ENCODE results near the gene MRPL34. TPM values are rescaled to one million over a fixed set of nuclear protein-coding genes. Genes with fewer than 3 reads are reported as not detected.
A peak's percentile ranks its signal among the peaks of the same experiment; 100 is the strongest.

The MRPL34 gene
- total and polyA plus RNA-seq, 10 donors: 37.5 to 153 (median 74.7) TPM

DNA sequence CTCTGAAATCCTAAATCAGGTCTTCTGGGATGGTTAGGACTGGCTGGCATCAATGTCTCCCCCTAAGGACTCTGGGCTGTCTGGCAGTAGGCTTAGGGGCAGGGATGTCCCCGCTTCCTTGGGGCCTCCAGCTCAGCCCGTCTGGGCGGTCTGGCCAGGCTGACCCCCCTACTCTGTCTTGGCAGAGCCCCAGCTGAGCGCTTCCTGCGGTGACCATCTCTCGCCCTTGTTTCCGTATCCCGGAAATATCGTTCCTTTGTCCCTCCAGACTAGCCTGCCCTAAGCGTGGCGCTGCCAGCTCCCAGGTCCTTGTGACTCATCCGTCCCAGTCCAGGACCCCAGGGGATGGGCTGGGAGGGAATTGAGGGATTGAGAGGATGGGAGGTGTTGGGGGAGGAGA lies 43.0 kb downstream of the MRPL34 start:
- Histone ChIP-seq H3K27me3 (replicated peaks in 1 of 7) (peaks cover 0 to 61% (median 3%) of the 10 kb centered on the region in 7 donors), H3K4me1 (peaks cover 13 to 77% (median 59%) of the 10 kb centered on the region in 6 donors), H3K27ac (peak overlapping the region; percentile 35 to 75 (median 56)), H3K9me3 (no peaks in the 10 kb centered on the region), H3K36me3 (peaks cover 0 to 14% (median 0%) of the 10 kb centered on the region in 6 donors), H3K4me3 (no peak overlapping the region)
- 2 to 12% (median 9%) methylated on average over 12 of the region's 12 CpGs for WGBS, 5 donors
- intact Hi-C loops (cut with DNase I; ENCODE audit: low total_unique reads): loop anchor here (5.0 kb wide), 1 partner anchor 39 kb away; no protein-coding TSS in a partner anchor
- DNase-seq: peak; percentile 85
- TF ChIP-seq POLR2AphosphoS5 (IDR thresholded peaks at IDR 0.05): peak; percentile 81 to 91 (median 88)
- TF ChIP-seq, protein P1, sequence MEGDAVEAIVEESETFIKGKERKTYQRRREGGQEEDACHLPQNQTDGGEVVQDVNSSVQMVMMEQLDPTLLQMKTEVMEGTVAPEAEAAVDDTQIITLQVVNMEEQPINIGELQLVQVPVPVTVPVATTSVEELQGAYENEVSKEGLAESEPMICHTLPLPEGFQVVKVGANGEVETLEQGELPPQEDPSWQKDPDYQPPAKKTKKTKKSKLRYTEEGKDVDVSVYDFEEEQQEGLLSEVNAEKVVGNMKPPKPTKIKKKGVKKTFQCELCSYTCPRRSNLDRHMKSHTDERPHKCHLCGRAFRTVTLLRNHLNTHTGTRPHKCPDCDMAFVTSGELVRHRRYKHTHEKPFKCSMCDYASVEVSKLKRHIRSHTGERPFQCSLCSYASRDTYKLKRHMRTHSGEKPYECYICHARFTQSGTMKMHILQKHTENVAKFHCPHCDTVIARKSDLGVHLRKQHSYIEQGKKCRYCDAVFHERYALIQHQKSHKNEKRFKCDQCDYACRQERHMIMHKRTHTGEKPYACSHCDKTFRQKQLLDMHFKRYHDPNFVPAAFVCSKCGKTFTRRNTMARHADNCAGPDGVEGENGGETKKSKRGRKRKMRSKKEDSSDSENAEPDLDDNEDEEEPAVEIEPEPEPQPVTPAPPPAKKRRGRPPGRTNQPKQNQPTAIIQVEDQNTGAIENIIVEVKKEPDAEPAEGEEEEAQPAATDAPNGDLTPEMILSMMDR (IDR thresholded peaks at IDR 0.05 in 8 of 11, conservative IDR thresholded peaks at IDR 0.05 in 3 of 11): no peak

DNA sequence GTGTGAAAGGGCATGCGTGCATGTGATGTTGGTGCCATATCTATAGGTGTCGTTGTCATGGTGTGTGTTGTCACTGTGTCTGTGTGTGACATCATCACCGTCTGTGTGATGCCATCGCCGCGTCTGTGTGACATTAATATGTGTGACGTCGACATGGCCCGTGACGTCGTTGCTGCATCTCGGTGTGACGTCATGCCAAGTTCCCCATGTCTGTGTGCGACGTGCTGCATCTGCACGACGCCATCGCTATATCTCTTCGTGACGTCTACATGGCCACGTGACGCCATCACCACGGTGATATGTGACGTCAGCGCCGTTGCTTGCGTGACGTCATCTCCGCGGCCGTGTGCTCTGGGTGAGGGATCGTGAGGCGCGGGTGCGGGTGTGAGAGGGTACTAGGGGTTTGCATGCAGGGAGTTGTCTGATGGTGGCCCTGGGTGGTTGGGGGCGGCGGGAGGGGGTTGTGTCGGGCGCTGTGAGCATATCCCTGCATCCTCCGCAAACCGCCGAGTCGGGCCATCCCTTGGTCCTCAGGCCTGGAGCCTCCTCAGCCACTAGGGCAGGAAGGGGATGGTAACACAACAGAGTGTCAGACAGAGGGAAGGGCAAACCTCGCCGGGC lies 46.3 kb downstream of the MRPL34 start:
- intact Hi-C loops (cut with DNase I; ENCODE audit: low total_unique reads): no loop called here
- 80 to 90% (median 84%) methylated on average over 35 to 45 of the region's 45 CpGs for WGBS, 5 donors
- no peak for DNase-seq
- TF ChIP-seq POLR2A (IDR thresholded peaks at IDR 0.05): no peak
- TF ChIP-seq POLR2AphosphoS5 (IDR thresholded peaks at IDR 0.05): peak; percentile 30 to 79 (median 72)
- H3K27me3 ChIP-seq (replicated peaks in 1 of 7): peaks cover 0 to 54% (median 3%) of the 10 kb centered on the region in 7 donors
- no peaks in the 10 kb centered on the region for H3K9me3 ChIP-seq
- H3K4me3 ChIP-seq: no peak overlapping the region
- H3K36me3 ChIP-seq: peaks cover 0 to 32% (median 0%) of the 10 kb centered on the region in 6 donors
- H3K27ac ChIP-seq: peak overlapping the region in 5 of 8 donors; percentile 48 to 70 (median 67)
- peaks cover 9 to 77% (median 53%) of the 10 kb centered on the region in 6 donors for H3K4me1 ChIP-seq

DNA sequence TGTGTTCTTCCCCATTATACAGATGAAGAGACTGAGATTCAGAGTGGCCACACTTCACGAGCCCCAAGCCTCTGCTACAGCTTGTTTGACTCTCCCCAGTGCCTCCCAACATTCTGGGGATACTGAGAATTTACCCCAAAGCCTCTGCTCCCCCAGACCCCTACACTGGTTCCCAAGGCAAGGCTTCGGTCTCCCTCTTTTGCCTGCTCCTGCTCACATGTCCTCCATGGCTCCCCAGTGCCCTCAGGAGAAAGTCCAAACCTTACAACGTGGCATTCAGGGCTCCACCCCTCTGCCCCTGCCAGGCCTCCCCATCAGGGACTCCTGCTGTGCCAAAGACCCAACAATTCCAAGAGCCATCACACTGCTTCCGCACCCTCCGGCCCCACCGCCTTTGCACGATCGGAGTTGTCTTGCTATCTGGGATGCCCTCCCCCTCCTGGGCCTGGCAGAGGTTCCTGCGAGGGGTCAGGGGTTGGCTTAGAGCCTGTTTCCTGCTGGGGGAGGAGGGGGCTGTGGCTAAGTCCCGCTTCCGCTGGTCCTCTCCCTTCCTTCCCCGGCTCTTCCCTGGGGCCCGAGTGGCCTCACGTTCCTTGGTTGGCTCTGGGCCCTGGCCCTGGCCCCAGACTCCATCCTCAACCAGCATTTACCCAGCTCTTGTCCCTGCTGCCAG lies 47.1 kb downstream of the MRPL34 start:
- Histone ChIP-seq H3K4me1 (peaks cover 9 to 75% (median 51%) of the 10 kb centered on the region in 6 donors), H3K27ac (peak overlapping the region in 7 of 8 donors; percentile 4 to 70 (median 65)), H3K4me3 (no peak overlapping the region), H3K36me3 (peaks cover 0 to 33% (median 0%) of the 10 kb centered on the region in 6 donors), H3K27me3 (replicated peaks in 1 of 7) (peaks cover 0 to 46% (median 3%) of the 10 kb centered on the region in 7 donors), H3K9me3 (no peaks in the 10 kb centered on the region)
- TF ChIP-seq POLR2AphosphoS5 (IDR thresholded peaks at IDR 0.05): peak; percentile 88 to 93 (median 88)
- TF ChIP-seq, protein P1 (IDR thresholded peaks at IDR 0.05 in 8 of 11, conservative IDR thresholded peaks at IDR 0.05 in 3 of 11): no peak
- no peak for TF ChIP-seq POLR2A (IDR thresholded peaks at IDR 0.05)
- intact Hi-C loops (cut with DNase I; ENCODE audit: low total_unique reads): no loop called here
- 35 to 64% (median 44%) methylated on average over 11 to 14 of the region's 14 CpGs for WGBS, 5 donors
- DNase-seq: no peak

DNA sequence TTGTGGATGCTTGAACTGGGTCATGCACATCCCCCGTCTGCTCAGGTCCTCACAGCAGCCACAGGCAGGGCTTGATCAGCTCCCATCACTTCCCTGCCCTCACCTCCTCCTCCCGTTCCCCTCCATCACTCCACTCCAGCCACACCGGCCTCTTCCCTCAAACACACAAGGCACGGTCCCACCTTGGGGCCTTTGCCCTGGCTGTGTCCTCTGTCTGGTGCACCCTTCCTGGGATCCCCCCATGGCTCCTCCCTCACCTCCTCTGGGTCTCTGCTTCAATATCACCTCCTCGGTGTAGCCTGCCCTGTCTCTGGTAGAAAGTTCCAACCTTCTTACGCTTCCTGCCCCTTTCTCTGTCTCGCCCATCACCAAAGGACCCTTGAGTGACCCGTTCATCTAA lies 47.7 kb downstream of the MRPL34 start:
- no peak for DNase-seq
- Histone ChIP-seq H3K4me3 (no peak overlapping the region), H3K4me1 (peaks cover 6 to 69% (median 49%) of the 10 kb centered on the region in 6 donors), H3K36me3 (peaks cover 0 to 33% (median 0%) of the 10 kb centered on the region in 6 donors), H3K27ac (peak overlapping the region in 5 of 8 donors; percentile 48 to 68 (median 65)), H3K27me3 (replicated peaks in 1 of 7) (peaks cover 0 to 40% (median 3%) of the 10 kb centered on the region in 7 donors), H3K9me3 (no peaks in the 10 kb centered on the region)
- 70 to 80% (median 70%) methylated on average over 8 of the region's 8 CpGs for WGBS, 5 donors
- intact Hi-C loops (cut with DNase I; ENCODE audit: low total_unique reads): no loop called here
- TF ChIP-seq, protein P1 (IDR thresholded peaks at IDR 0.05 in 8 of 11, conservative IDR thresholded peaks at IDR 0.05 in 3 of 11): no peak
- TF ChIP-seq POLR2A (IDR thresholded peaks at IDR 0.05) (no peak), POLR2AphosphoS5 (IDR thresholded peaks at IDR 0.05) (no peak)

Other genes with a start within 250 kb of the MRPL34 start
- gene HAUS8, start 230.4 kb upstream of the MRPL34 start, total RNA-seq: 10 to 100 TPM in 5 of 7 donors, 1 to 10 TPM in 2; 7.7 to 15.3 (median 13.2) TPM
- gene HAUS8, start 230.4 kb upstream of the MRPL34 start, polyA plus RNA-seq: 10 to 100 TPM; 20.5 to 24.5 (median 22.6) TPM
- gene MYO9B, start 230.1 kb upstream of the MRPL34 start, total RNA-seq: 100 to 1,000 TPM; 232 to 329 (median 281) TPM
- gene MYO9B, start 230.1 kb upstream of the MRPL34 start, polyA plus RNA-seq: 100 to 1,000 TPM in 2 of 3 donors, 10 to 100 TPM in 1; 70.5 to 192 (median 190) TPM
- 10 to 100 TPM; 17.2 to 30.4 (median 25.9) TPM for gene USE1, start 90.5 kb upstream of the MRPL34 start, total RNA-seq
- 10 to 100 TPM; 65.1 to 74.4 (median 65.4) TPM for gene USE1, start 90.5 kb upstream of the MRPL34 start, polyA plus RNA-seq
- 10 to 100 TPM in 6 of 7 donors, 1 to 10 TPM in 1; 7.7 to 28.6 (median 25.4) TPM for gene OCEL1, start 79.6 kb upstream of the MRPL34 start, total RNA-seq
- 10 to 100 TPM; 20.4 to 31.8 (median 24.3) TPM for gene OCEL1, start 79.6 kb upstream of the MRPL34 start, polyA plus RNA-seq
- 10 to 100 TPM; 11.6 to 15.0 (median 14.5) TPM for gene NR2F6, start 60.0 kb upstream of the MRPL34 start, total RNA-seq
- gene NR2F6, start 60.0 kb upstream of the MRPL34 start, polyA plus RNA-seq: 10 to 100 TPM in 1 of 3 donors, 1 to 10 TPM in 2; 6.6 to 11.9 (median 7.8) TPM
- 10 to 100 TPM in 2 of 7 donors, 1 to 10 TPM in 5; 4.4 to 16.6 (median 7.6) TPM for gene USHBP1, start 41.1 kb upstream of the MRPL34 start, total RNA-seq
- 10 to 100 TPM in 2 of 3 donors, 1 to 10 TPM in 1; 3.1 to 16.6 (median 12.4) TPM for gene USHBP1, start 41.1 kb upstream of the MRPL34 start, polyA plus RNA-seq
- 10 to 100 TPM; 61.7 to 84.3 (median 71.3) TPM for gene BABAM1, start 38.4 kb upstream of the MRPL34 start, total RNA-seq
- 100 to 1,000 TPM in 2 of 3 donors, 10 to 100 TPM in 1; 74.8 to 133 (median 114) TPM for gene BABAM1, start 38.4 kb upstream of the MRPL34 start, polyA plus RNA-seq
- gene ANKLE1, start 24.0 kb upstream of the MRPL34 start, total RNA-seq: 1 to 10 TPM; 1.9 to 5.0 (median 3.1) TPM
- gene ANKLE1, start 24.0 kb upstream of the MRPL34 start, polyA plus RNA-seq: 1 to 10 TPM; 2.2 to 4.3 (median 2.4) TPM
- gene ABHD8, start 2.4 kb upstream of the MRPL34 start, total RNA-seq: 10 to 100 TPM in 5 of 7 donors, 1 to 10 TPM in 2; 7.7 to 18.7 (median 13.2) TPM
- gene ABHD8, start 2.4 kb upstream of the MRPL34 start, polyA plus RNA-seq: 10 to 100 TPM in 1 of 3 donors, 1 to 10 TPM in 2; 6.5 to 12.6 (median 7.9) TPM
- gene DDA1, start 3.7 kb downstream of the MRPL34 start, total RNA-seq: 10 to 100 TPM; 10.5 to 25.6 (median 22.4) TPM
- 10 to 100 TPM; 28.7 to 42.2 (median 37.7) TPM for gene DDA1, start 3.7 kb downstream of the MRPL34 start, polyA plus RNA-seq
- gene ANO8, start 29.0 kb downstream of the MRPL34 start, total RNA-seq: 10 to 100 TPM in 2 of 7 donors, 1 to 10 TPM in 5; 6.5 to 12.0 (median 9.4) TPM
- 1 to 10 TPM; 1.1 to 4.4 (median 1.5) TPM for gene ANO8, start 29.0 kb downstream of the MRPL34 start, polyA plus RNA-seq
- 10 to 100 TPM; 19.4 to 44.1 (median 28.2) TPM for gene GTPBP3, start 31.7 kb downstream of the MRPL34 start, total RNA-seq
- gene GTPBP3, start 31.7 kb downstream of the MRPL34 start, polyA plus RNA-seq: 10 to 100 TPM; 13.0 to 24.5 (median 17.5) TPM
- gene PLVAP, start 71.5 kb downstream of the MRPL34 start, total RNA-seq: 100 to 1,000 TPM; 233 to 555 (median 350) TPM
- gene PLVAP, start 71.5 kb downstream of the MRPL34 start, polyA plus RNA-seq: 10 to 100 TPM; 26.6 to 57.9 (median 46.6) TPM
- 1 to 10 TPM in 6 of 7 donors, not detected in 1; 1.0 to 2.2 (median 1.7) TPM for gene CCDC194, start 88.3 kb downstream of the MRPL34 start, total RNA-seq
- under 1 TPM; 0.13 to 0.18 (median 0.15) TPM for gene CCDC194, start 88.3 kb downstream of the MRPL34 start, polyA plus RNA-seq
- gene BST2, start 99.8 kb downstream of the MRPL34 start, total RNA-seq: 100 to 1,000 TPM; 159 to 257 (median 172) TPM
- gene BST2, start 99.8 kb downstream of the MRPL34 start, polyA plus RNA-seq: 100 to 1,000 TPM in 2 of 3 donors, 10 to 100 TPM in 1; 91.4 to 240 (median 163) TPM
- 10 to 100 TPM; 31.7 to 45.2 (median 37.8) TPM for gene MVB12A, start 114.2 kb downstream of the MRPL34 start, total RNA-seq
- gene MVB12A, start 114.2 kb downstream of the MRPL34 start, polyA plus RNA-seq: 10 to 100 TPM; 42.0 to 62.0 (median 42.1) TPM
- gene TMEM221, start 142.8 kb downstream of the MRPL34 start, total RNA-seq: not detected
- under 1 TPM in 2 of 3 donors, not detected in 1; 0.03 to 0.20 TPM for gene TMEM221, start 142.8 kb downstream of the MRPL34 start, polyA plus RNA-seq
- not detected for gene NXNL1, start 155.1 kb downstream of the MRPL34 start, total RNA-seq
- gene NXNL1, start 155.1 kb downstream of the MRPL34 start, polyA plus RNA-seq: not detected
- 10 to 100 TPM; 11.3 to 23.3 (median 18.6) TPM for gene SLC27A1, start 164.7 kb downstream of the MRPL34 start, total RNA-seq
- gene SLC27A1, start 164.7 kb downstream of the MRPL34 start, polyA plus RNA-seq: 10 to 100 TPM in 1 of 3 donors, 1 to 10 TPM in 2; 4.8 to 14.7 (median 9.3) TPM
- gene PGLS, start 205.8 kb downstream of the MRPL34 start, total RNA-seq: 100 to 1,000 TPM in 2 of 7 donors, 10 to 100 TPM in 5; 70.6 to 111 (median 83.7) TPM
- 100 to 1,000 TPM in 2 of 3 donors, 10 to 100 TPM in 1; 94.8 to 118 (median 109) TPM for gene PGLS, start 205.8 kb downstream of the MRPL34 start, polyA plus RNA-seq
- gene COLGALT1, start 249.8 kb downstream of the MRPL34 start, total RNA-seq: 100 to 1,000 TPM in 4 of 7 donors, 10 to 100 TPM in 3; 89.4 to 146 (median 116) TPM
- 10 to 100 TPM; 52.4 to 86.4 (median 83.1) TPM for gene COLGALT1, start 249.8 kb downstream of the MRPL34 start, polyA plus RNA-seq